Glutamatergic neuron (in vitro differentiated cells): ENCODE results near the gene MTCL3.

Experiments
- DNase-seq: peaks from one replicate; pipeline ENCODE4 v3.0.0; 2022
- H3K27ac Mint-ChIP-seq: one replicate; pipeline ENCODE4 v1.8.0; 2020; ENCODE audit warnings: mild to moderate bottlenecking, mixed read lengths, inconsistent platforms; ENCODE audit not compliant: unreplicated experiment
- H3K27me3 Mint-ChIP-seq: one replicate; pipeline ENCODE4 v1.8.0; 2020; ENCODE audit warnings: mild to moderate bottlenecking, moderate library complexity, mixed read lengths, inconsistent platforms; ENCODE audit not compliant: unreplicated experiment
- H3K36me3 Mint-ChIP-seq: one replicate; pipeline ENCODE4 v1.8.0; 2020; ENCODE audit warnings: mild to moderate bottlenecking, mixed read lengths, inconsistent platforms; ENCODE audit not compliant: unreplicated experiment
- H3K4me1 Mint-ChIP-seq: one replicate; pipeline ENCODE4 v1.8.0; 2020; ENCODE audit warnings: mild to moderate bottlenecking, low read depth, mixed read lengths, inconsistent platforms; ENCODE audit not compliant: unreplicated experiment
- H3K4me3 Mint-ChIP-seq: one replicate; pipeline ENCODE4 v1.8.0; 2020; ENCODE audit warnings: mild to moderate bottlenecking, mixed read lengths, inconsistent platforms; ENCODE audit not compliant: unreplicated experiment
- H3K9me3 Mint-ChIP-seq: one replicate; pipeline ENCODE4 v1.8.0; 2020; ENCODE audit warnings: mild to moderate bottlenecking, moderate library complexity, mixed read lengths, inconsistent platforms; ENCODE audit not compliant: unreplicated experiment
- TF ChIP-seq, protein P1 (sequence below): fragments of 200-600 bp; sonication (generic); IDR thresholded peaks from one replicate; pipeline ENCODE4 v1.5.0; 2021; ENCODE audit not compliant: partially characterized antibody, unreplicated experiment

The MTCL3 gene

DNA sequence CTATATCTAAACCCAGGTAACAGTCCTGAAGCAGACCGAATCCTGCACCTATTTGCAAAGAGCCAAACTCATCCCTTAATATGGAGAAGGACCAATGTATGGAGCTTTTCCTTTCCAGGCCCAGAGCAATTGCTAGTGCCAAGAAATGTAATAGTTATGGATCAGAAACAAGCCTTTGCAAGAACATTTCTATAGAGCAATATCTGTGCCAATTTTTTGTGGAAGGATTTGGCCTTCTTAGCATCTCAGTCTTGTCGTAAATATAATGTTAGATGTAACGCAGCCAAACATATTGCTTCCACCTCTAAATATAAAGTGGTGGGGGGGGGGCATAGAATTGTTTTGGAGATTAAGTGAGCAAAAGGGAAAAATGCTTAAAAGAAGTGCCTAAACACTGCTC lies 62.7 kb downstream of the MTCL3 start:
- no peaks in the 10 kb centered on the region for H3K9me3 Mint-ChIP-seq
- DNase-seq: no peak
- no peak overlapping the region for H3K27ac Mint-ChIP-seq
- no peak overlapping the region for H3K4me3 Mint-ChIP-seq
- H3K4me1 Mint-ChIP-seq: peaks cover 35% of the 10 kb centered on the region
- H3K27me3 Mint-ChIP-seq: peaks cover 2% of the 10 kb centered on the region
- no peaks in the 10 kb centered on the region for H3K36me3 Mint-ChIP-seq
- TF ChIP-seq, protein P1, sequence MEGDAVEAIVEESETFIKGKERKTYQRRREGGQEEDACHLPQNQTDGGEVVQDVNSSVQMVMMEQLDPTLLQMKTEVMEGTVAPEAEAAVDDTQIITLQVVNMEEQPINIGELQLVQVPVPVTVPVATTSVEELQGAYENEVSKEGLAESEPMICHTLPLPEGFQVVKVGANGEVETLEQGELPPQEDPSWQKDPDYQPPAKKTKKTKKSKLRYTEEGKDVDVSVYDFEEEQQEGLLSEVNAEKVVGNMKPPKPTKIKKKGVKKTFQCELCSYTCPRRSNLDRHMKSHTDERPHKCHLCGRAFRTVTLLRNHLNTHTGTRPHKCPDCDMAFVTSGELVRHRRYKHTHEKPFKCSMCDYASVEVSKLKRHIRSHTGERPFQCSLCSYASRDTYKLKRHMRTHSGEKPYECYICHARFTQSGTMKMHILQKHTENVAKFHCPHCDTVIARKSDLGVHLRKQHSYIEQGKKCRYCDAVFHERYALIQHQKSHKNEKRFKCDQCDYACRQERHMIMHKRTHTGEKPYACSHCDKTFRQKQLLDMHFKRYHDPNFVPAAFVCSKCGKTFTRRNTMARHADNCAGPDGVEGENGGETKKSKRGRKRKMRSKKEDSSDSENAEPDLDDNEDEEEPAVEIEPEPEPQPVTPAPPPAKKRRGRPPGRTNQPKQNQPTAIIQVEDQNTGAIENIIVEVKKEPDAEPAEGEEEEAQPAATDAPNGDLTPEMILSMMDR: no peak

DNA sequence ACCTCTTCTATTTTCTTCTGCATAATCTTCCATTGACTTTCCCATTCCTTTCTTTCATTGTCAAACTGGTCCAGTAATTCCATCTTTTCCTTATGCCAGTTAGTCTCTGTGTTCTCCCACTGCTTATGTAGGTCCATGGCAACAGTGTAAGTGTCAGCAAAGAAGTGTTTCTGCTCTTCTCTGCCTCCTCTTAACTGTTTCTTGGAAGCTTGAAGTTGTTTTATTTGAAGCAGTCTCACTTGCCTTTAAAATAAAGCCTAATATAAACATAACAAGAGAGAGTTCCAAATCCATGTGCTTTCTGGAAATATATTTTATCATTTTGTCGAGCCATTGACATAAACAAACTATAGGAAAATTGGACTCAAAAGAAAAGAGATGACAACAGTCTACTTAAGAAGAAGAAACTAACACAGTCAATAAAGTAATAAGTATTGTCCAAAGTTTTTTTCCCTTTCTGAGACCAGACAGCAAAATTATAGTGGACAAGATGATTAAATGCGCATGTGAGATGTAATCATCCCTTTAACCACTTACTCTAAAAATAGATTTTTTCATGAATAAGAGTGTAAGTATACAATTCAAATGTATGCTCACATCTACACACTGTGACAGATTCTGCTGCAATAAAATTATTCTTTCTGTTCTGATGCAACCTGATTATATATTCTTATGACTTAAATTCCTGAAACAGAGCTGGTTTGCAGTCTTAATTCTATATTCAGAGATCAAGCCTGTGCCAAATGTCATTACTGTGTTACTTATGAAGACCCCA lies 65.1 kb downstream of the MTCL3 start:
- TF ChIP-seq, protein P1: no peak
- H3K4me1 Mint-ChIP-seq: peaks cover 21% of the 10 kb centered on the region
- peaks cover 1% of the 10 kb centered on the region for H3K9me3 Mint-ChIP-seq
- no peak overlapping the region for H3K4me3 Mint-ChIP-seq
- no peak overlapping the region for H3K27ac Mint-ChIP-seq
- H3K36me3 Mint-ChIP-seq: peaks cover 6% of the 10 kb centered on the region
- no peak for DNase-seq
- H3K27me3 Mint-ChIP-seq: no peaks in the 10 kb centered on the region

DNA sequence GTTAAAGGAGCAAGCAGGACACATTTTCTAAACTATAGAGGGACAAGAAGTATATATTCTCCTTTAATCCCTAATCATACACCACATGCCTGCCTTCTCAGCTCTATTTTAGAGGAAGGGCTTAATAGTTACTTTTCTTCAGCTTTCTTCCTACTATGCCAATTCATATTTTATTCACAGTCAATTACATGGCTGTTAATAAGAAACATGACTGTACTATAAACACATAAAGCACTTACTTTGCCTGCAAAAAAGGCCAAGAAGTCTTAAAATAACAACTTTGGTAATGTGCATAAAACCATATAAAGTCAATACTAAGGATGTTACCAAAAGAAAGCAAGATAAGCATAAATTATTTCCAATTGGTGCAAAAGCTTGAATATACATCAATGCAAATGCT lies 66.3 kb downstream of the MTCL3 start:
- H3K36me3 Mint-ChIP-seq: peaks cover 6% of the 10 kb centered on the region

DNA sequence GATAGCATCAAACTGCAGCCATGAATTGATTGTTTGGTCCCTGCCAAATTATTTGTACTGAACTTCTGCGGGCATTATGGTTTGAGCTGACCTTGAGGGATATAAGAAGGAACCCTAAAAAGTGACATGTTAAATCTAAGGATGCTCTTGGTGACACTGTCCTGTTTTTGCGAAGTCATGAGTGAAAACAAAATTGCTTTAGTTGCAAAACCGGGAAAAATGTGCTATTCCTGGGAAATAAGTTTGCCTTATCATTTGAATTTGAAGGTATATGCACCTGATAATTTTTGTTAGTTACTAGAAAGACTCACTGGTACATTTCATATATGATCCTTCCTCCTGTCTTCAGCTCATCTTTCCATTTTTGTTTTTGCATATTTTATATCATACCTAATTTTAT lies 67.7 kb downstream of the MTCL3 start:
- Mint-ChIP-seq H3K27me3 (no peaks in the 10 kb centered on the region), H3K4me1 (peaks cover 4% of the 10 kb centered on the region), H3K4me3 (no peak overlapping the region), H3K27ac (no peak overlapping the region), H3K36me3 (peaks cover 6% of the 10 kb centered on the region), H3K9me3 (peaks cover 1% of the 10 kb centered on the region)
- no peak for DNase-seq
- TF ChIP-seq, protein P1: no peak

More for the DNA sequence above, 66.3 kb downstream of the MTCL3 start:
- Mint-ChIP-seq H3K9me3 (peaks cover 1% of the 10 kb centered on the region), H3K27me3 (no peaks in the 10 kb centered on the region), H3K27ac (no peak overlapping the region), H3K4me1 (peaks cover 8% of the 10 kb centered on the region), H3K4me3 (no peak overlapping the region)
- DNase-seq: no peak
- TF ChIP-seq, protein P1: no peak

DNA sequence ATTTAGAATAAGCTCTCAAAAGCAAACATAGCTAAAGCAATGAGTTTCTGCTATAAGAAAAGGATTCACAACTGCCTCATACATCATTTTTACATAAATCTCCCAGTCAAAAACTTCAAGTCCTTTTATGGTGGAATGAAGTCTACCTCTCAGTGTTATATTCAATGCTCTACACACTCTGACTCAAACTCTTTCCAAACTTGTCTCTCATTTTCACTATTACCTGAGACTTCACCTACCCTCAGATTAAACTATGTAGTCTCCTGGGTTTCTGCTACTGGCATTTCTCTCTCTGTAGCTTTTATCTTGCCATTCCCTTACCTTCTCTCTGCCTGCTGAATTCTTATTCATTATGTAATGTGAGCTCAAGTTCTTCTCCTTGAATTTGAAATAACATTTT lies 71.4 kb downstream of the MTCL3 start:
- no peak overlapping the region for H3K27ac Mint-ChIP-seq
- H3K27me3 Mint-ChIP-seq: no peaks in the 10 kb centered on the region
- peaks cover 1% of the 10 kb centered on the region for H3K9me3 Mint-ChIP-seq
- H3K4me3 Mint-ChIP-seq: no peak overlapping the region
- TF ChIP-seq, protein P1: no peak
- no peak for DNase-seq
- H3K36me3 Mint-ChIP-seq: peaks cover 6% of the 10 kb centered on the region
- H3K4me1 Mint-ChIP-seq: peaks cover 4% of the 10 kb centered on the region
